SK-N-SH (cell line): Measurements from ENCODE around the gene NOP58. TPM values are rescaled to one million over a fixed set of nuclear protein-coding genes. Genes with fewer than 3 reads are reported as not detected.
"Not testable (repeated sequence)": the region's sequence is repeated elsewhere in the genome, so short reads cannot be mapped to it uniquely, and the experiment has no call there.

ENCODE experiments used
- CTCF ChIA-PET: fragments of 300-600, 350-600 bp; formaldehyde crosslinking; extraction: SDS; loops from one replicate; lab custom pipeline; 2021; lab: Yijun Ruan, JAX
- POLR2A ChIA-PET: fragments of 350-600 bp; sonication (Branson Sonifier 250); formaldehyde crosslinking; extraction: SDS; loops from one replicate; lab custom pipeline; 2020; ENCODE audit warnings: antibody characterized with exemption, inconsistent platforms; lab: Yijun Ruan, JAX
- DNase-seq: peaks from one replicate; pipeline ENCODE4 v3.0.0; 2012
- H2AFZ ChIP-seq: fragments of 200-600 bp; sonication (generic); 2 replicates; pipeline ENCODE4 v1.8.1; 2016; ENCODE audit warnings: antibody characterized with exemption, mild to moderate bottlenecking, low read depth
- H3F3A ChIP-seq: fragments of 200-600 bp; sonication (generic); replicated peaks from 2 replicates; pipeline ENCODE3; 2016; ENCODE audit warnings: antibody characterized with exemption, mild to moderate bottlenecking; ENCODE audit not compliant: insufficient read depth
- H3K27ac ChIP-seq, 2 experiments: fragments of 200-500 bp in 1 of 2; fragments of 200-600 bp in 1 of 2; sonication (Bioruptor generic) in 1 of 2; sonication (generic), shearing (Covaris generic) in 1 of 2; 2 replicates each; pipeline versions ENCODE4 v1.5.1 to v1.6.1; 2014 to 2016; ENCODE audit warnings: low read depth in 2 of 2, inconsistent platforms in 1 of 2, low read length in 1 of 2, mild to moderate bottlenecking in 1 of 2, mixed read lengths in 1 of 2
- H3K27me3 ChIP-seq: fragments of 200-600 bp; sonication (generic), shearing (Covaris generic); 2 replicates; pipeline ENCODE4 v1.6.1; 2016; ENCODE audit warnings: mixed run types; ENCODE audit not compliant: insufficient read depth
- H3K36me3 ChIP-seq, 2 experiments: fragments of 200-500 bp in 1 of 2; fragments of 200-600 bp in 1 of 2; sonication (Bioruptor generic) in 1 of 2; sonication (generic) in 1 of 2; replicated peaks in 1 of 2; 2 replicates each; pipeline versions ENCODE3 to v1.5.1; 2014 to 2016; ENCODE audit warnings: low read length in 1 of 2, mild to moderate bottlenecking in 1 of 2; ENCODE audit not compliant: insufficient read depth in 2 of 2, control insufficient read depth in 1 of 2
- H3K4me1 ChIP-seq, 2 experiments: fragments of 200-500 bp in 1 of 2; fragments of 200-600 bp in 1 of 2; sonication (Bioruptor generic) in 1 of 2; sonication (generic), shearing (Covaris generic) in 1 of 2; 2 replicates each; pipeline versions ENCODE4 v1.5.1 to v1.6.1; 2014 to 2016; ENCODE audit warnings: low read depth in 1 of 2, low read length in 1 of 2, mixed run types in 1 of 2; ENCODE audit not compliant: insufficient read depth in 2 of 2, control insufficient read depth in 1 of 2
- H3K4me2 ChIP-seq: fragments of 200-600 bp; sonication (generic), shearing (Covaris generic); 2 replicates; pipeline ENCODE4 v1.6.1; 2017; ENCODE audit warnings: mixed run types
- H3K4me3 ChIP-seq, 2 experiments: fragments of 200-500 bp in 1 of 2; fragments of 200-600 bp in 1 of 2; sonication (Bioruptor generic) in 1 of 2; sonication (generic), shearing (Covaris generic) in 1 of 2; 2 replicates each; pipeline versions ENCODE4 v1.5.1 to v1.8.1; 2014 to 2016; ENCODE audit warnings: low read depth in 2 of 2, inconsistent platforms in 1 of 2, low read length in 1 of 2, mild to moderate bottlenecking in 1 of 2, mixed read lengths in 1 of 2, moderate library complexity in 1 of 2
- H3K79me2 ChIP-seq: fragments of 200-600 bp; sonication (generic); 2 replicates; pipeline ENCODE4 v1.8.1; 2017; ENCODE audit warnings: mild to moderate bottlenecking; ENCODE audit not compliant: insufficient read depth
- H3K9ac ChIP-seq: fragments of 200-600 bp; sonication (generic); 2 replicates; pipeline ENCODE4 v1.6.1; 2017; ENCODE audit warnings: mixed run types
- H3K9me2 ChIP-seq: fragments of 200-600 bp; sonication (generic); 2 replicates; pipeline ENCODE4 v1.6.1; 2017; ENCODE audit warnings: mixed run types
- H3K9me3 ChIP-seq: fragments of 200-600 bp; sonication (generic); 2 replicates; pipeline ENCODE4 v1.6.1; 2017; ENCODE audit warnings: mixed run types, mild to moderate bottlenecking, moderate library complexity
- H4K20me1 ChIP-seq: fragments of 200-600 bp; sonication (generic); 2 replicates; pipeline ENCODE4 v1.6.1; 2017; ENCODE audit warnings: mild to moderate bottlenecking, mixed run types; ENCODE audit not compliant: insufficient read depth
- ELF1 ChIP-seq: IDR thresholded peaks from 2 replicates; pipeline ENCODE4 v1.4.0; 2012
- FOSL2 ChIP-seq: IDR thresholded peaks from 2 replicates; pipeline ENCODE4 v1.4.0; 2012; ENCODE audit warnings: low read depth, mild to moderate bottlenecking, moderate library complexity, borderline replicate concordance
- GABPA ChIP-seq: IDR thresholded peaks from 2 replicates; pipeline ENCODE4 v1.4.0; 2012; ENCODE audit warnings: low read depth, mild to moderate bottlenecking
- JUND ChIP-seq: IDR thresholded peaks from 2 replicates; pipeline ENCODE4 v1.4.0; 2012
- RAD21 ChIP-seq: IDR thresholded peaks from 2 replicates; pipeline ENCODE4 v1.6.1; 2012; ENCODE audit warnings: mild to moderate bottlenecking, low read length
- RXRA ChIP-seq: IDR thresholded peaks from 2 replicates; pipeline ENCODE4 v1.4.0; 2012; ENCODE audit warnings: low read depth, mild to moderate bottlenecking, borderline replicate concordance
- SMC3 ChIP-seq: IDR thresholded peaks from 2 replicates; pipeline ENCODE4 v1.6.1; 2012; ENCODE audit warnings: low read depth, low read length, improper control_type of control experiment
- WGBS: methylation state at CpG from one replicate; pipeline ENCODE4 v1.1.6; 2017; ENCODE audit warnings: low lambda C conversion rate; 5-methylcytosine and 5-hydroxymethylcytosine counted together
- polyA plus RNA-seq, 3 experiments: library from polyadenylated mRNA; depleted of rRNA; stranded (reverse); fragments of >200 nt; gene quantifications; 2 replicates each; pipeline ENCODE4 v1.2.3, GENCODE V29; 2012
- TF ChIP-seq, protein P1 (sequence below): fragments of 200-600 bp; sonication (generic); IDR thresholded peaks from 2 replicates; pipeline ENCODE4 v1.6.1; 2017; ENCODE audit warnings: antibody characterized with exemption, mild to moderate bottlenecking, moderate library complexity
- TF ChIP-seq, protein P2 (sequence below): IDR thresholded peaks from 2 replicates; pipeline ENCODE4 v1.4.0; 2012; ENCODE audit warnings: low read depth
- TF ChIP-seq, protein P3 (sequence below): IDR thresholded peaks from 2 replicates; pipeline ENCODE4; 2012

Gene NOP58
- polyA plus RNA-seq, 1 of the 3 experiments (the other 2 are of a cell fraction): 37.4 TPM

DNA sequence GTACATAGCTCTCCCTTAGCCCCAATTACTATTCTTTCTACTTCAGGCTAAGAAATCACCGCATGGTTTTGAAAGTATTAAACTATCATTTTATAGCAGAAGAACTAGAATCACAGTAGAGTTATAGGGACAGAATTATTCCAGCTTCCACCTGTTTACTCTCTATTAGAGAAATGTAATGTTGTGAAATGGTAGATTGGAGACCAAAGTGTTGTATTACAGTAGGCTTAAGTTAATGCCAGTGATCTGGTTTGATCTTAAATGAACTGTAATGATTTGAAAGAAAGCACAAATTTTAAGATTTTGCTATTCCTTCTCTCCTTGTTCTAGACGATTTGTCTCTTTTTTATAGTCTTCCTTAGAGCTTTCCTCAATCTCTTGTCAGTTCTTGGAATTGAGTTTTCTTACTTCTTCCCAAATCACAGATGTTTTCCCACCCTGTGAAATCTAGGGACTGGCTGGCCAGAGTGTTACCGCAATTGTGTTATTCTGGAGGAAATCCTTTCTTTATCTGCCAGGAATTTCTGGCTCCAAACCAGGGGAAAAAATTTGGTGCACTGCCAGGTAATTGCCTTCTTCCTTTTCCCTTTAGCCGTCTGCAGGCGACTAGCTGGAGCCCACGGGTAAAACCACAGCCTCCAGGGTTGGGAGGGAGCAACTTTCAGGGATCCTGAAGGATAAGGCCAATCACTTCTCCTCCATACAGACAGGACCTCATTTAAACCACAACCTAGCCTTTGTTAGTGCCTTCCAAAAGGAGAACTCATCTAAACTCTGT, 51.7 kb downstream of the NOP58 start (continued):
- TF ChIP-seq FOSL2 (no peak), JUND (peak; percentile 15; the same call in 1 of the 2 replicates), RXRA (no peak), RAD21 (no peak), GABPA (no peak), SMC3 (no peak)
- TF ChIP-seq, protein P1, sequence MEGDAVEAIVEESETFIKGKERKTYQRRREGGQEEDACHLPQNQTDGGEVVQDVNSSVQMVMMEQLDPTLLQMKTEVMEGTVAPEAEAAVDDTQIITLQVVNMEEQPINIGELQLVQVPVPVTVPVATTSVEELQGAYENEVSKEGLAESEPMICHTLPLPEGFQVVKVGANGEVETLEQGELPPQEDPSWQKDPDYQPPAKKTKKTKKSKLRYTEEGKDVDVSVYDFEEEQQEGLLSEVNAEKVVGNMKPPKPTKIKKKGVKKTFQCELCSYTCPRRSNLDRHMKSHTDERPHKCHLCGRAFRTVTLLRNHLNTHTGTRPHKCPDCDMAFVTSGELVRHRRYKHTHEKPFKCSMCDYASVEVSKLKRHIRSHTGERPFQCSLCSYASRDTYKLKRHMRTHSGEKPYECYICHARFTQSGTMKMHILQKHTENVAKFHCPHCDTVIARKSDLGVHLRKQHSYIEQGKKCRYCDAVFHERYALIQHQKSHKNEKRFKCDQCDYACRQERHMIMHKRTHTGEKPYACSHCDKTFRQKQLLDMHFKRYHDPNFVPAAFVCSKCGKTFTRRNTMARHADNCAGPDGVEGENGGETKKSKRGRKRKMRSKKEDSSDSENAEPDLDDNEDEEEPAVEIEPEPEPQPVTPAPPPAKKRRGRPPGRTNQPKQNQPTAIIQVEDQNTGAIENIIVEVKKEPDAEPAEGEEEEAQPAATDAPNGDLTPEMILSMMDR: no peak
- TF ChIP-seq, protein P2, sequence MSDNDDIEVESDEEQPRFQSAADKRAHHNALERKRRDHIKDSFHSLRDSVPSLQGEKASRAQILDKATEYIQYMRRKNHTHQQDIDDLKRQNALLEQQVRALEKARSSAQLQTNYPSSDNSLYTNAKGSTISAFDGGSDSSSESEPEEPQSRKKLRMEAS: 0 out of 2 replicates have a peak, but pooled peaks have one; percentile 14
- TF ChIP-seq, protein P3, sequence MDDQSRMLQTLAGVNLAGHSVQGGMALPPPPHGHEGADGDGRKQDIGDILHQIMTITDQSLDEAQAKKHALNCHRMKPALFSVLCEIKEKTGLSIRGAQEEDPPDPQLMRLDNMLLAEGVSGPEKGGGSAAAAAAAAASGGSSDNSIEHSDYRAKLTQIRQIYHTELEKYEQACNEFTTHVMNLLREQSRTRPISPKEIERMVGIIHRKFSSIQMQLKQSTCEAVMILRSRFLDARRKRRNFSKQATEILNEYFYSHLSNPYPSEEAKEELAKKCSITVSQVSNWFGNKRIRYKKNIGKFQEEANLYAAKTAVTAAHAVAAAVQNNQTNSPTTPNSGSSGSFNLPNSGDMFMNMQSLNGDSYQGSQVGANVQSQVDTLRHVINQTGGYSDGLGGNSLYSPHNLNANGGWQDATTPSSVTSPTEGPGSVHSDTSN: peak; percentile 35; the same call in 1 of the 2 replicates
- TF ChIP-seq, all 33 proteins: peak for 10

DNA sequence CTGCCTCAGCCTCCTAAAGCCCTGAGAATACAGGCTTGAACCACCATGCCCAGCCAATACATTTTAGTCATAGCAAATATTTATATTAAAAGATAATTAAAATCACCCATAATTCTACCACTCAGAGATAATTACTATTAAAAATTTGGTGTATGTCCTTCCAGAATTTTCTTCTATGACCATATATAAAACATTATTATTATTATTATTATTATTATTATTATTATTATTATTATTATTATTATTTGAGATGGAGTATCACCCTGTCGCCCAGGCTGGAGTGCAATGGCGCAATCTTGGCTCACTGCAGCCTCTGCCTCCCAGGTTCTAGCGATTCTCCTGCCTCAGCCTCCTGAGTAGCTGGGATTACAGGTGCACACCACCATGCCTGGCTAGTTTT, 54.8 kb downstream of the NOP58 start:
- H3K9me2 ChIP-seq, H3K9ac ChIP-seq, H2AFZ ChIP-seq, H3K4me2 ChIP-seq, H3K9me3 ChIP-seq, H4K20me1 ChIP-seq, H3K4me3 ChIP-seq, CTCF ChIA-PET, H3K27me3 ChIP-seq, DNase-seq, POLR2A ChIA-PET, H3K79me2 ChIP-seq, H3K36me3 ChIP-seq, H3K27ac ChIP-seq: not testable (repeated sequence)
- WGBS: 97% methylated on average over 3 of the region's 3 CpGs
- H3F3A ChIP-seq: peaks cover 24% of the 10 kb centered on the region
- peaks cover 4 to 11% of the 10 kb centered on the region in 2 experiments; a peak in 1 of 4 replicates for H3K4me1 ChIP-seq

DNA sequence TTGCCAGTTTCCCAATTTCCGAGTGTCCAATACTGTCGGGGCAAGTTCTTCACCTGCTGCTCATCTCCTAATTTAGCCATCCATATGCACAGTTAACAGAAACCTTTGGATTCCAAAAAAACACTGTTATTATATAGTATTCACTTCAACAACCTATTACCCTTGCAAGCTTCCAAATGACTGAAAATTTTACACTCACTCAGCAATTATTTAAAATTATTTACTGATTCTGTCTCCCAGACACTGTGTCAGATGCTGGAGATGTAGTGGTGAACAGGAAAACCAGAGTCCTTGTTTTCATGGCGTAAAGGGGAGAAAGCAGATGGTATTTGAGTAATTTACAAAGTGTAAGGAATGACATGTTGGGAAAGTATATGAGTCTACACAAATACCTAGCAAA, 56.9 kb downstream of the NOP58 start:
- CTCF ChIA-PET: no interaction called here
- H3K9me3 ChIP-seq: no peaks in the 10 kb centered on the region

More for the DNA sequence above, 56.9 kb downstream of the NOP58 start:
- Histone ChIP-seq H2AFZ (no peak overlapping the region), H3K9me2 (no peaks in the 10 kb centered on the region), H3K79me2 (no peaks in the 10 kb centered on the region), H3K9ac (no peak overlapping the region), H4K20me1 (no peaks in the 10 kb centered on the region)
- DNase-seq: no peak
- no peak for TF ChIP-seq ELF1
- TF ChIP-seq, all 33 proteins: peak for 0
- Histone ChIP-seq H3K4me3 (no peak overlapping the region), H3K27me3 (no peaks in the 10 kb centered on the region), H3K4me1 (peaks cover 2 to 6% of the 10 kb centered on the region in 2 experiments; a peak in 1 of 4 replicates), H3F3A (peaks cover 9% of the 10 kb centered on the region), H3K4me2 (no peak overlapping the region), H3K27ac (no peak overlapping the region), H3K36me3 (no peaks in the 10 kb centered on the region)
- POLR2A ChIA-PET: no interaction called here
- 92% methylated on average over 3 of the region's 3 CpGs for WGBS
